ENCODE data around the gene TRAPPC2. TPM values are rescaled to one million over a fixed set of nuclear protein-coding genes. Genes with fewer than 3 reads are reported as not detected.

Gene TRAPPC2
- polyA plus RNA-seq, 1 of the 3 experiments (the other 2 are of a cell fraction), result 10.4 TPM

DNA sequence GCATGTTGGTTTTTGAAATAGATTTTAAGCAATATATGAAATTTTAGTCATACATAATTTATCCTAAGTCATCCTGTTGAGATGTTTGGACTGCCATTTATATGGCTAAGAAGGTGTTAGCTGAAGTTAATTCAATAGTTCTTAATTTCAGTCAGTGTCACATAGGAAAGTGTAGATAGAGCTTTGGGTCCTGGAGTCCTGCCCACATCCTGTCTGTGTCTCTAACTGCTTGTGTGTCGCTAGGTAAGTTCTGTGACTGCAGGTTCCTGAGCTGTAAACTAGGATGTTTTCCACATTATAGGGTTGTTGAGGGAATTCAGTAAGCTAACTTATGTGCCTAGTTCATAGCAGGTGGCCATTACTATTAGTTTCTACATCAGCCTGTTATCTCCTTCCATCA lies 20.8 kb upstream of the TRAPPC2 start (continued):
- TF ChIP-seq, protein P1, sequence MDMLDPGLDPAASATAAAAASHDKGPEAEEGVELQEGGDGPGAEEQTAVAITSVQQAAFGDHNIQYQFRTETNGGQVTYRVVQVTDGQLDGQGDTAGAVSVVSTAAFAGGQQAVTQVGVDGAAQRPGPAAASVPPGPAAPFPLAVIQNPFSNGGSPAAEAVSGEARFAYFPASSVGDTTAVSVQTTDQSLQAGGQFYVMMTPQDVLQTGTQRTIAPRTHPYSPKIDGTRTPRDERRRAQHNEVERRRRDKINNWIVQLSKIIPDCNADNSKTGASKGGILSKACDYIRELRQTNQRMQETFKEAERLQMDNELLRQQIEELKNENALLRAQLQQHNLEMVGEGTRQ (IDR thresholded peaks at IDR 0.05; ENCODE audit: borderline replicate concordance, low read depth, low read length), result no peak

DNA sequence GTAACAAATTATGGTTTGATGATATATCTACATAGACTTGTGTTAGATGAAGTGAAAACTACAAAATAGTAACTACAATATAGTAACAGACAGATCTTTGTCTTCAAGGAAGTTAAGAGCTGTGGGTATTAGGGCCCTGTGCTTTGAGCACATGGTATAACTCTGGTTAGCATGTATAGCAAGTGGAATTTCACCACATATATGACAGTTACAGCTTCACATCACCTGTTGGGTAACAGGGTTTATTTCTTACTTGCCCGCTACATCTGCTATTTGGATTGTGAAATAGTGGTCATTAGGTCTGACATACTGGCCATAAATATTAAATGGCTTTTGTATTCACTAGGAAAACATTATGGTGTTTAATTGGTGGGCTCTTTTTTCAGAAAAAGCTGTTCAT lies 20.3 kb upstream of the TRAPPC2 start:
- TF ChIP-seq NRF1 (IDR thresholded peaks at IDR 0.05; ENCODE audit: low read depth, low read length), result no peak
- TF ChIP-seq, protein P2, sequence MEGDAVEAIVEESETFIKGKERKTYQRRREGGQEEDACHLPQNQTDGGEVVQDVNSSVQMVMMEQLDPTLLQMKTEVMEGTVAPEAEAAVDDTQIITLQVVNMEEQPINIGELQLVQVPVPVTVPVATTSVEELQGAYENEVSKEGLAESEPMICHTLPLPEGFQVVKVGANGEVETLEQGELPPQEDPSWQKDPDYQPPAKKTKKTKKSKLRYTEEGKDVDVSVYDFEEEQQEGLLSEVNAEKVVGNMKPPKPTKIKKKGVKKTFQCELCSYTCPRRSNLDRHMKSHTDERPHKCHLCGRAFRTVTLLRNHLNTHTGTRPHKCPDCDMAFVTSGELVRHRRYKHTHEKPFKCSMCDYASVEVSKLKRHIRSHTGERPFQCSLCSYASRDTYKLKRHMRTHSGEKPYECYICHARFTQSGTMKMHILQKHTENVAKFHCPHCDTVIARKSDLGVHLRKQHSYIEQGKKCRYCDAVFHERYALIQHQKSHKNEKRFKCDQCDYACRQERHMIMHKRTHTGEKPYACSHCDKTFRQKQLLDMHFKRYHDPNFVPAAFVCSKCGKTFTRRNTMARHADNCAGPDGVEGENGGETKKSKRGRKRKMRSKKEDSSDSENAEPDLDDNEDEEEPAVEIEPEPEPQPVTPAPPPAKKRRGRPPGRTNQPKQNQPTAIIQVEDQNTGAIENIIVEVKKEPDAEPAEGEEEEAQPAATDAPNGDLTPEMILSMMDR (IDR thresholded peaks at IDR 0.05), result no peak
- no peak for TF ChIP-seq FOXM1 (IDR thresholded peaks at IDR 0.05; ENCODE audit: low read depth)
- Histone ChIP-seq H3K4me1 (ENCODE audit: control insufficient read depth in 1 of 2, insufficient read depth in 2 of 2, low read depth in 1 of 2, low read length in 1 of 2) (no peaks in the 10 kb centered on the region), H3K36me3 (replicated peaks in 1 of 2; ENCODE audit: control insufficient read depth in 1 of 2, insufficient read depth in 2 of 2, low read length in 1 of 2) (peaks cover 70 to 78% of the 10 kb centered on the region in 2 experiments), H3K9ac (no peak overlapping the region), H3F3A (replicated peaks; ENCODE audit: insufficient read depth) (peaks cover 3% of the 10 kb centered on the region), H2AFZ (ENCODE audit: low read depth) (no peak overlapping the region), H3K27ac (ENCODE audit: low read depth in 2 of 2, low read length in 1 of 2) (no peak overlapping the region), H3K9me2 (no peaks in the 10 kb centered on the region), H4K20me1 (ENCODE audit: insufficient read depth) (no peaks in the 10 kb centered on the region), H3K27me3 (ENCODE audit: insufficient read depth) (no peaks in the 10 kb centered on the region), H3K4me3 (ENCODE audit: low read depth in 2 of 2, low read length in 1 of 2) (no peak overlapping the region), H3K9me3 (no peaks in the 10 kb centered on the region), H3K4me2 (no peak overlapping the region), H3K79me2 (ENCODE audit: insufficient read depth) (no peaks in the 10 kb centered on the region)
- POLR2A ChIA-PET, result no interaction called here
- 100% methylated on average over 1 of the region's 1 CpG for WGBS (ENCODE audit: low lambda C conversion rate)
- no peak for DNase-seq
- CTCF ChIA-PET, result interaction anchor here (1.6 kb wide), 1 partner anchor 20 kb away, joined by 4 read pairs; no protein-coding TSS in a partner anchor

DNA sequence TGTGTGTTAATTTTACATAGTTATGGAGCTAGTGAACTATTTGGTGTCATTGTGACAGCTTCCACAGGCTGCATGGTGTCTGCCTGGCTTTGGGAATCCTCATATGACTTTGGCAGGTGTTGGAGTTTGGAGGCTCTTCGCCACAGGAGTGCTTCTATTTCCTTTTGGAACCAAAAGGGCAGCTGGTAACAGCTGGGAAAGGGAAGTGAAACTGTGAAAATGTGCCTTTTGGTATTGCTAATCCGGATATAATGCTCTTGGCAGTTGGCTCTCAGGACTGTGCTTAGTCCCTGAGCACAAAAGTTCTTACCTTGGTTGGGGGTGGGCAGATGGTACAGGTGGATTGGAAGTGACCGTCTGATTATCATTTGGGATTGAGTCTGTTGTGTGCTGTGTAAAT lies 18.2 kb upstream of the TRAPPC2 start:
- Histone ChIP-seq H3K36me3 (replicated peaks in 1 of 2; ENCODE audit: control insufficient read depth in 1 of 2, insufficient read depth in 2 of 2, low read length in 1 of 2) (peaks cover 57 to 68% of the 10 kb centered on the region in 2 experiments), H3K4me1 (ENCODE audit: control insufficient read depth in 1 of 2, insufficient read depth in 2 of 2, low read depth in 1 of 2, low read length in 1 of 2) (no peaks in the 10 kb centered on the region), H3K27me3 (ENCODE audit: insufficient read depth) (no peaks in the 10 kb centered on the region), H3K9ac (no peak overlapping the region), H4K20me1 (ENCODE audit: insufficient read depth) (no peaks in the 10 kb centered on the region), H2AFZ (ENCODE audit: low read depth) (no peak overlapping the region), H3K79me2 (ENCODE audit: insufficient read depth) (no peaks in the 10 kb centered on the region), H3K9me3 (no peaks in the 10 kb centered on the region), H3K9me2 (no peaks in the 10 kb centered on the region), H3K4me3 (ENCODE audit: low read depth in 2 of 2, low read length in 1 of 2) (no peak overlapping the region), H3F3A (replicated peaks; ENCODE audit: insufficient read depth) (peaks cover 2% of the 10 kb centered on the region), H3K4me2 (no peak overlapping the region), H3K27ac (ENCODE audit: low read depth in 2 of 2, low read length in 1 of 2) (no peak overlapping the region)
- 100% methylated on average over 3 of the region's 3 CpGs for WGBS (ENCODE audit: low lambda C conversion rate)
- ChIA-PET POLR2A (interaction anchor here (1.1 kb wide), 1 partner anchor 277 kb away, joined by 3 read pairs; the partner anchor contains the start of gene GEMIN8), CTCF (interaction anchor here (0.8 to 1.0 kb wide), 2 partner anchors 12 to 52 kb away, joined by 3 to 5 read pairs; no protein-coding TSS in a partner anchor)
- TF ChIP-seq, protein P3, sequence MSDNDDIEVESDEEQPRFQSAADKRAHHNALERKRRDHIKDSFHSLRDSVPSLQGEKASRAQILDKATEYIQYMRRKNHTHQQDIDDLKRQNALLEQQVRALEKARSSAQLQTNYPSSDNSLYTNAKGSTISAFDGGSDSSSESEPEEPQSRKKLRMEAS (IDR thresholded peaks at IDR 0.05; ENCODE audit: low read depth), result no peak
- TF ChIP-seq SIN3A (IDR thresholded peaks at IDR 0.05; ENCODE audit: borderline replicate concordance, low read depth, low read length), result no peak
- no peak for TF ChIP-seq RCOR1 (IDR thresholded peaks at IDR 0.05; ENCODE audit: low read length)
- TF ChIP-seq FOXM1 (IDR thresholded peaks at IDR 0.05; ENCODE audit: low read depth), result no peak
- no peak for TF ChIP-seq FOXJ3 (CRISPR knock-in tag; IDR thresholded peaks at IDR 0.05)
- no peak for TF ChIP-seq TEAD4 (IDR thresholded peaks at IDR 0.05; ENCODE audit: borderline replicate concordance, insufficient read depth)
- DNase-seq, result no peak
